Erythroblast (primary cell): ENCODE measurements around the gene BEAN1.

Experiments
- GATA1 ChIP-seq: IDR thresholded peaks from 2 replicates; pipeline ENCODE4 v1.6.1; 2011; ENCODE audit warnings: low read depth, mild to moderate bottlenecking, control low read depth, low read length, moderate library complexity
- POLR2A ChIP-seq: IDR thresholded peaks from 2 replicates; pipeline ENCODE4 v1.6.1; 2011; ENCODE audit warnings: mild to moderate bottlenecking, low read length

- TF ChIP-seq POLR2A (no peak), GATA1 (no peak)
Observed at GRCh38 chr16:66479661-66480264, 52.7 kb downstream of the BEAN1 start.
